K562 (cell line): Measurements from ENCODE around the gene ZNF814. TPM values are rescaled to one million over a fixed set of nuclear protein-coding genes. Genes with fewer than 3 reads are reported as not detected.

Experiments
- CXXC5 ChIP-seq: fragments of 250-450 bp; sonication (Bioruptor Pico); IDR thresholded peaks from 2 replicates; pipeline ENCODE4 v1.8.0; 2022; ENCODE audit warnings: inconsistent platforms, mild to moderate bottlenecking, moderate library complexity
- E2F8 ChIP-seq: fragments of 450-650 bp; IDR thresholded peaks from 2 replicates; pipeline ENCODE4 v1.7.1; 2018; ENCODE audit warnings: mild to moderate bottlenecking, low read depth; ENCODE audit not compliant: partially characterized antibody
- EGR1 ChIP-seq: fragments of 450-650 bp; conservative IDR thresholded peaks from 2 replicates; pipeline ENCODE4 v1.6.1; 2017; ENCODE audit warnings: mild to moderate bottlenecking
- FOS ChIP-seq: IDR thresholded peaks from 3 replicates; pipeline ENCODE4 v1.6.1; 2011; ENCODE audit not compliant: insufficient read length; ENCODE audit errors: extremely low read depth
- FOXA1 ChIP-seq: fragments of 450-650 bp; IDR thresholded peaks from 2 replicates; pipeline ENCODE4 v1.6.1; 2016; ENCODE audit warnings: mild to moderate bottlenecking, borderline replicate concordance
- GABPA ChIP-seq: fragments of 200-800 bp; sonication (Bioruptor generic); conservative IDR thresholded peaks from 2 replicates; pipeline ENCODE4 v1.6.1; 2016; ENCODE audit warnings: low read depth, missing genetic modification characterization, missing compliant biosample characterization
- MGA ChIP-seq: fragments of 450-650 bp; IDR thresholded peaks from 2 replicates; pipeline ENCODE4 v1.6.1; 2016; ENCODE audit warnings: mild to moderate bottlenecking, moderate library complexity
- PTBP1 ChIP-seq: fragments of 200-400 bp; formaldehyde crosslinking; IDR thresholded peaks from 2 replicates; pipeline ENCODE4 v1.6.1; 2017; ENCODE audit warnings: low read depth, low read length
- TAF9B ChIP-seq: fragments of 450-650 bp; IDR thresholded peaks from 2 replicates; pipeline ENCODE4 v1.6.1; 2018; ENCODE audit warnings: mild to moderate bottlenecking; ENCODE audit not compliant: partially characterized antibody
- polyA plus RNA-seq, 8 experiments: library from polyadenylated mRNA; depleted of rRNA in 4 of 8; stranded (reverse) in 5 of 8; unstranded in 3 of 8; fragments of >200 nt; fragmentation: Nextera tagmentation in 2 of 8; fragmentation: Illumina TruSeq in 1 of 8; extraction: Ambion mirVana in 2 of 8; extraction: Trizol in 1 of 8; gene quantifications; 2 replicates each; pipeline versions ENCODE4 v1.2.1 to v1.2.3, GENCODE V29; 2011 to 2014; ENCODE audit warnings: inconsistent platforms in 1 of 8, missing spikeins in 1 of 8
- total RNA-seq, 7 experiments: library from RNA; depleted of rRNA in 6 of 7; stranded (reverse); fragments of >200 nt in 6 of 7; fragmentation: Illumina TruSeq in 2 of 7; extraction: Trizol in 2 of 7; gene quantifications; 2 replicates each; pipeline versions ENCODE4 v1.2.1 to v1.2.3, GENCODE V29; 2011 to 2021; ENCODE audit warnings: low replicate concordance in 1 of 7
- TF ChIP-seq, protein P1 (sequence below): fragments of 450-650 bp; IDR thresholded peaks from 2 replicates; pipeline ENCODE4 v1.6.1; 2016

Gene ZNF814
- total and polyA plus RNA-seq, 9 of the 15 experiments (the other 6 are each of a cell fraction or from before 2014, with no cell fraction given), result 0.42 to 3.5 (median 1.9) TPM

GRCh38 chr19:57819475-57820148 lies 69.2 kb downstream of the ZNF814 start (continued):
- TF ChIP-seq, protein P1, sequence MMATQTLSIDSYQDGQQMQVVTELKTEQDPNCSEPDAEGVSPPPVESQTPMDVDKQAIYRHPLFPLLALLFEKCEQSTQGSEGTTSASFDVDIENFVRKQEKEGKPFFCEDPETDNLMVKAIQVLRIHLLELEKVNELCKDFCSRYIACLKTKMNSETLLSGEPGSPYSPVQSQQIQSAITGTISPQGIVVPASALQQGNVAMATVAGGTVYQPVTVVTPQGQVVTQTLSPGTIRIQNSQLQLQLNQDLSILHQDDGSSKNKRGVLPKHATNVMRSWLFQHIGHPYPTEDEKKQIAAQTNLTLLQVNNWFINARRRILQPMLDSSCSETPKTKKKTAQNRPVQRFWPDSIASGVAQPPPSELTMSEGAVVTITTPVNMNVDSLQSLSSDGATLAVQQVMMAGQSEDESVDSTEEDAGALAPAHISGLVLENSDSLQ, result peak; percentile 99
- TF ChIP-seq PTBP1, result no peak
- TF ChIP-seq FOXA1, result no peak
- TF ChIP-seq E2F8, result peak; percentile 84
- TF ChIP-seq TAF9B, result peak; percentile 59
- TF ChIP-seq CXXC5 (CRISPR knock-in tag), result peak; percentile 85
- TF ChIP-seq EGR1, result no peak
- TF ChIP-seq FOS, result peak; percentile 76
- peak; percentile 96 for TF ChIP-seq GABPA (tag)
- TF ChIP-seq MGA, result 0 out of 2 replicates have a peak, but pooled peaks have one; percentile 18
